ENCODE measurements around the gene FANCC. TPM values are rescaled to one million over a fixed set of nuclear protein-coding genes. Genes with fewer than 3 reads are reported as not detected.

The FANCC gene
- total RNA-seq, 2 donors from 2014 or later: 4.9 to 21.2 TPM

GRCh38 chr9:95098391-95098921, 219.1 kb downstream of the FANCC start:
- DNase-seq (ENCODE audit: low spot score): no peak
- no peaks in the 10 kb centered on the region for H3K27me3 ChIP-seq (replicated peaks; ENCODE audit: insufficient read depth)
- WGBS: 52% methylated on average over 12 of the region's 12 CpGs
- no peaks in the 10 kb centered on the region for H3K36me3 ChIP-seq
- TF ChIP-seq POLR2AphosphoS5 (IDR thresholded peaks at IDR 0.05) (no peak), POLR2A (IDR thresholded peaks at IDR 0.05) (no peak)
- TF ChIP-seq, protein P1, sequence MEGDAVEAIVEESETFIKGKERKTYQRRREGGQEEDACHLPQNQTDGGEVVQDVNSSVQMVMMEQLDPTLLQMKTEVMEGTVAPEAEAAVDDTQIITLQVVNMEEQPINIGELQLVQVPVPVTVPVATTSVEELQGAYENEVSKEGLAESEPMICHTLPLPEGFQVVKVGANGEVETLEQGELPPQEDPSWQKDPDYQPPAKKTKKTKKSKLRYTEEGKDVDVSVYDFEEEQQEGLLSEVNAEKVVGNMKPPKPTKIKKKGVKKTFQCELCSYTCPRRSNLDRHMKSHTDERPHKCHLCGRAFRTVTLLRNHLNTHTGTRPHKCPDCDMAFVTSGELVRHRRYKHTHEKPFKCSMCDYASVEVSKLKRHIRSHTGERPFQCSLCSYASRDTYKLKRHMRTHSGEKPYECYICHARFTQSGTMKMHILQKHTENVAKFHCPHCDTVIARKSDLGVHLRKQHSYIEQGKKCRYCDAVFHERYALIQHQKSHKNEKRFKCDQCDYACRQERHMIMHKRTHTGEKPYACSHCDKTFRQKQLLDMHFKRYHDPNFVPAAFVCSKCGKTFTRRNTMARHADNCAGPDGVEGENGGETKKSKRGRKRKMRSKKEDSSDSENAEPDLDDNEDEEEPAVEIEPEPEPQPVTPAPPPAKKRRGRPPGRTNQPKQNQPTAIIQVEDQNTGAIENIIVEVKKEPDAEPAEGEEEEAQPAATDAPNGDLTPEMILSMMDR (IDR thresholded peaks at IDR 0.05): no peak
- peak overlapping the region; percentile 44 to 52 for H3K27ac ChIP-seq
- intact Hi-C loops (cut with DNase I): no loop called here
- peaks cover 13% of the 10 kb centered on the region for H3K4me1 ChIP-seq (replicated peaks)
- H3K9me3 ChIP-seq: no peaks in the 10 kb centered on the region
- H3K4me3 ChIP-seq: no peak overlapping the region

DNA sequence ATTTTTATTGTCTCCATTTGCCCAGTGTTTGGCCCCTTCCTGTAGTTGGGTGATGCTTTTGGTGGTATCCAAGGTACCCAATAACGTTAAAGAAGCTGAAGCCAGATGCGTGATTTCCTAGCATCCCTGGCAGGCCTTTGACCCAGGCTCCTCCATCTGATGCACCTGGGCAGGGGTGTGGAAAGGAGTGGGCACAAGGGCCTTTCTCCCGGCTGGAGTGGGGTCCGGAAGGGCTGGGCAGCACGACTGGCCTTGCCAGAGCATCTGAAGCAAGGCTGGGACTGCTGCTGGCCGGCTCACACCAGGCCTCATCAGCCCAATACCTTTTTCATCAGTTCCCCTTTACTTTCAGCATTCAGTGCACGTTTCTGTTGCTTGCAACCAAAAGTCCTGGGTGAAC, 220.2 kb downstream of the FANCC start:
- Histone ChIP-seq H3K4me3 (no peak overlapping the region), H3K27ac (no peak overlapping the region), H3K27me3 (replicated peaks; ENCODE audit: insufficient read depth) (no peaks in the 10 kb centered on the region), H3K36me3 (no peaks in the 10 kb centered on the region), H3K9me3 (no peaks in the 10 kb centered on the region), H3K4me1 (replicated peaks) (peaks cover 11% of the 10 kb centered on the region)
- DNase-seq (ENCODE audit: low spot score): no peak
- intact Hi-C loops (cut with DNase I): no loop called here
- whole genome bisulfite sequencing: 91% methylated on average over 7 of the region's 7 CpGs
- TF ChIP-seq POLR2A (IDR thresholded peaks at IDR 0.05) (no peak), POLR2AphosphoS5 (IDR thresholded peaks at IDR 0.05) (no peak)
- TF ChIP-seq, protein P1 (IDR thresholded peaks at IDR 0.05): no peak

DNA sequence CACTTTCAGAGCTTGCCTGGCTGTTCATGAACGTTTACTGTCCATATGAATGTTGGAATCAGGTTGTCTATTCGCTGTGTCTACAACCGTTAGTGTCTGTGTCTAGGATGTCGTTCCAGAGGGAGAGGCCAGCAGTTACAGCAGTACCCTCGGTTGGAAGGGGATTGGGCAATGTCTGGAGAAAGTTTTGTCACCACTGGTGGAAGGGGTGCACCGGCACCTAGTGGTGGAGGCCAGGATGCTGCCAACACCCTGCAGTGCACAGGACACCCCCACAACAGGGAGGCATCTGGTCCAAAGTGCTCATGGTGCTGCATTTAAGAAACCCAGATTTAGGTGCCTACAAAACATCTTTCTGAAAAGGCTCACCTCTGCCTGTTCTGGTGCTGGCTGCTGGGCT, 220.7 kb downstream of the FANCC start:
- intact Hi-C loops (cut with DNase I): no loop called here
- Histone ChIP-seq H3K27me3 (replicated peaks; ENCODE audit: insufficient read depth) (no peaks in the 10 kb centered on the region), H3K36me3 (no peaks in the 10 kb centered on the region), H3K4me1 (replicated peaks) (peaks cover 16% of the 10 kb centered on the region), H3K27ac (no peak overlapping the region), H3K4me3 (no peak overlapping the region), H3K9me3 (no peaks in the 10 kb centered on the region)
- no peak for DNase-seq (ENCODE audit: low spot score)
- WGBS: 55% methylated on average over 6 of the region's 6 CpGs
- TF ChIP-seq POLR2AphosphoS5 (IDR thresholded peaks at IDR 0.05) (no peak), POLR2A (IDR thresholded peaks at IDR 0.05) (no peak)
- TF ChIP-seq, protein P1 (IDR thresholded peaks at IDR 0.05): no peak

GRCh38 chr9:95096381-95096780, 221.1 kb downstream of the FANCC start:
- no peaks in the 10 kb centered on the region for H3K9me3 ChIP-seq
- H3K4me3 ChIP-seq: no peak overlapping the region
- WGBS: 89% methylated on average over 12 of the region's 12 CpGs
- no peak for DNase-seq (ENCODE audit: low spot score)
- H3K27ac ChIP-seq: no peak overlapping the region
- H3K4me1 ChIP-seq (replicated peaks): peaks cover 20% of the 10 kb centered on the region
- TF ChIP-seq, protein P1 (IDR thresholded peaks at IDR 0.05): no peak
- no peak for TF ChIP-seq POLR2AphosphoS5 (IDR thresholded peaks at IDR 0.05)
- no peak for TF ChIP-seq POLR2A (IDR thresholded peaks at IDR 0.05)
- no peaks in the 10 kb centered on the region for H3K27me3 ChIP-seq (replicated peaks; ENCODE audit: insufficient read depth)
- intact Hi-C loops (cut with DNase I): no loop called here
- H3K36me3 ChIP-seq: no peaks in the 10 kb centered on the region

DNA sequence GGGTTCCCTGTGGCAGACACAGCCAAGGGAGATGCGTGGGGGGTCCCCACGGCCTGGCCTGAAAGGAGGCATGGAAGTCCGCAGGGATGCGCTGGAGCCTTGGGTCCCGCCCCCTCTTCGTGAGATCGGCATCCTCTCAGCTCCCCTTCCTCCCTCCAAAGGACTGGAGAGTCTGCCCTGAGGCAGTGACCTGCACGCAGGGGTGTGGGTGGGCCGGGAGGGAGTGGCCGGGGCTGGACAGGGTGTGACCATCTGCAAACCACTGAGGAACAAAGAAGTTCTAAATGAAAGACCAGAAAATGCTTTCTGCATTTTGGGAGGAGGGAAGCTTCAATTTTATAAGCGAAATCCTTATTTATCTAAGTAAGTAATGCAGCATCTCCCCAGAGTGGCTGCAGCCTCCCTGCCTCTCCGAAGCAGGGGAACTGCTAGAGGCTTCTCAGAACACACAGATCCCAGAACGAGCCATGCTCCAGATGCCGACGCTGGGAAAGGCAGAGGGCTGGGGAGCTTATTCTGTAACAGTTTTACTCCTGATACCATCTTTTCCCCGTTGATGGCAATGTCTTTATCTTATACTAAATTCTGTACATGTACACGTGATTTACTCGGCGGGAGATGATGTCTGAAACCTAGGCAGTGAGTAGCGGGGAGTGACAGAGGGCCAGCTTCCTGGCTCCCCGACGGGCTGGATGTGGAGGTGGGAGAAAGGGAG, 221.7 kb downstream of the FANCC start:
- TF ChIP-seq POLR2A (IDR thresholded peaks at IDR 0.05) (no peak), POLR2AphosphoS5 (IDR thresholded peaks at IDR 0.05) (no peak)
- TF ChIP-seq, protein P1 (IDR thresholded peaks at IDR 0.05): no peak
- Histone ChIP-seq H3K27ac (peak overlapping the region; percentile 13 to 16), H3K36me3 (no peaks in the 10 kb centered on the region), H3K4me1 (replicated peaks) (peaks cover 26% of the 10 kb centered on the region), H3K4me3 (no peak overlapping the region), H3K9me3 (no peaks in the 10 kb centered on the region), H3K27me3 (replicated peaks; ENCODE audit: insufficient read depth) (no peaks in the 10 kb centered on the region)
- intact Hi-C loops (cut with DNase I): no loop called here
- 53% methylated on average over 22 of the region's 22 CpGs for WGBS
- no peak for DNase-seq (ENCODE audit: low spot score)
